ENCODE results near the gene HAND1. TPM values are rescaled to one million over a fixed set of nuclear protein-coding genes. Genes with fewer than 3 reads are reported as not detected.

Gene HAND1
- polyA plus RNA-seq, 4 donors, result not detected

- no peak for DNase-seq (ENCODE audit: low read depth in 4 of 4, low spot score in 2 of 4)
Observed at GRCh38 chr5:154428208-154428607, 49.8 kb downstream of the HAND1 start.

Other genes starting within 250 kb of the HAND1 start
- gene SAP30L, start 32.2 kb downstream of the HAND1 start, polyA plus RNA-seq (ENCODE audit: insufficient read length in 4 of 4), result 10 to 100 TPM; 45.0 to 52.2 (median 49.1) TPM